ENCODE data around the gene SYT14. TPM values are rescaled to one million over a fixed set of nuclear protein-coding genes. Genes with fewer than 3 reads are reported as not detected.

Gene SYT14
- total and polyA plus RNA-seq, 2 of the 4 experiments (the other 2 are of a cell fraction), result 0.14 to 1.3 TPM

DNA sequence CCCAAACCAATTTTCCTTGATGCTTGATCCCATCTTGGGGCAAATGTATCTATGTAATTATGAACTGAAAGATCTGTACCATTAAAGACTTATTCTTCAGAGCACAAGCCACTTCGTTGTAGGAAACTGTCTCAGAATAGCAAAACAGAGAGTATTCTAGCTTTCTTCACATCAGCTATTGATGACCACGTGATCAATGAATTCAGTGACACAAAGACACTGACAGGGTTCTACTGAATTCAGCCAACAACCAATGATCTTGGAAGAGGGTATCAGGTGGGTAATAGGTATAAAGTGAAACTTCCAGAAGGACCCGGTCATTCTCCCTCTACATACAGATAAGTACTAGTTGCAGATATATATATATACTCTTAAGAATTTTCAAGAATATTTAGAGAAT, 260.8 kb downstream of the SYT14 start:
- H2AFZ ChIP-seq (replicated peaks; ENCODE audit: low read length, poor library complexity), result no peak overlapping the region
- intact Hi-C loops (cut with micrococcal nuclease), result no loop called here
- H3K56ac ChIP-seq (ENCODE audit: extremely low read depth, insufficient read depth, low read length), result no peak overlapping the region
- no peak overlapping the region for H2BK15ac ChIP-seq (ENCODE audit: low read depth, low read length)
- CTCF ChIA-PET, result no interaction called here
- H2AK9ac ChIP-seq (replicated peaks; ENCODE audit: low read depth, low read length, poor library complexity), result no peak overlapping the region
- no peak overlapping the region for H3K4ac ChIP-seq (ENCODE audit: low read depth, low read length)
- H4K20me1 ChIP-seq (ENCODE audit: insufficient read depth, low read length), result no peaks in the 10 kb centered on the region
- no peaks in the 10 kb centered on the region for H3K36me3 ChIP-seq (ENCODE audit: control insufficient read depth, insufficient read depth, low read length)
- POLR2A ChIA-PET (ENCODE audit: unreplicated experiment), result no interaction called here
- no peak overlapping the region for H2AK5ac ChIP-seq (ENCODE audit: low read depth, low read length)
- DNase-seq (no peak), ATAC-seq (ENCODE audit: low read depth) (no peak)
- WGBS, 2 experiments (ENCODE audit: extremely low coverage in 2 of 2, insufficient read length in 1 of 2), result no CpG with 5 or more reads among the region's 3 CpGs
- no TSS peak for BruUV-seq (replicated peaks)
- dilution Hi-C loops (cut with HindIII; ENCODE audit: low sequenced_read_pairs, unreplicated experiment), result no loop called here
- H2BK5ac ChIP-seq (ENCODE audit: low read depth, low read length, poor library complexity, severe bottlenecking), result no peak overlapping the region
- H3K9me1 ChIP-seq (ENCODE audit: insufficient read depth, low read length), result no peaks in the 10 kb centered on the region
- no peak overlapping the region for H3K27ac ChIP-seq (ENCODE audit: insufficient read depth, low read length)
- no peak overlapping the region for H3K9ac ChIP-seq (ENCODE audit: low read depth, low read length)
- no peak overlapping the region for H4K5ac ChIP-seq (ENCODE audit: low read depth, low read length)
- H3K9me3 ChIP-seq (ENCODE audit: control insufficient read depth, insufficient read depth, low read length), result peaks cover 4% of the 10 kb centered on the region
- H3K14ac ChIP-seq (replicated peaks; ENCODE audit: low read depth, low read length), result no peak overlapping the region
- H3K4me3 ChIP-seq (ENCODE audit: insufficient read depth, low read depth, low read length), result no peak overlapping the region
- in situ Hi-C loops (cut with MboI; ENCODE audit: low sequenced_read_pairs), result no loop called here
- H3K79me1 ChIP-seq (ENCODE audit: low read depth in 1 of 2, low read length in 2 of 2), result no peaks in the 10 kb centered on the region
- peaks cover 1% of the 10 kb centered on the region; the same call in 1 of the 2 replicates for H3K27me3 ChIP-seq (ENCODE audit: control insufficient read depth, insufficient read depth, low read length)
- H2BK120ac ChIP-seq (ENCODE audit: low read depth, low read length), result no peak overlapping the region
- H2BK20ac ChIP-seq (ENCODE audit: low read depth, low read length), result no peak overlapping the region
- H3K18ac ChIP-seq (ENCODE audit: low read depth, low read length), result no peak overlapping the region
- H3K4me2 ChIP-seq (ENCODE audit: low read depth, low read length), result no peak overlapping the region
- TF ChIP-seq BHLHE40 (IDR thresholded peaks at IDR 0.05; ENCODE audit: low read depth, low read length), result no peak
- TF ChIP-seq MAFK (IDR thresholded peaks at IDR 0.05; ENCODE audit: low read depth, low read length), result no peak
- TF ChIP-seq, protein P1, sequence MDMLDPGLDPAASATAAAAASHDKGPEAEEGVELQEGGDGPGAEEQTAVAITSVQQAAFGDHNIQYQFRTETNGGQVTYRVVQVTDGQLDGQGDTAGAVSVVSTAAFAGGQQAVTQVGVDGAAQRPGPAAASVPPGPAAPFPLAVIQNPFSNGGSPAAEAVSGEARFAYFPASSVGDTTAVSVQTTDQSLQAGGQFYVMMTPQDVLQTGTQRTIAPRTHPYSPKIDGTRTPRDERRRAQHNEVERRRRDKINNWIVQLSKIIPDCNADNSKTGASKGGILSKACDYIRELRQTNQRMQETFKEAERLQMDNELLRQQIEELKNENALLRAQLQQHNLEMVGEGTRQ (IDR thresholded peaks at IDR 0.05; ENCODE audit: low read depth, low read length), result no peak
- TF ChIP-seq, protein P2, sequence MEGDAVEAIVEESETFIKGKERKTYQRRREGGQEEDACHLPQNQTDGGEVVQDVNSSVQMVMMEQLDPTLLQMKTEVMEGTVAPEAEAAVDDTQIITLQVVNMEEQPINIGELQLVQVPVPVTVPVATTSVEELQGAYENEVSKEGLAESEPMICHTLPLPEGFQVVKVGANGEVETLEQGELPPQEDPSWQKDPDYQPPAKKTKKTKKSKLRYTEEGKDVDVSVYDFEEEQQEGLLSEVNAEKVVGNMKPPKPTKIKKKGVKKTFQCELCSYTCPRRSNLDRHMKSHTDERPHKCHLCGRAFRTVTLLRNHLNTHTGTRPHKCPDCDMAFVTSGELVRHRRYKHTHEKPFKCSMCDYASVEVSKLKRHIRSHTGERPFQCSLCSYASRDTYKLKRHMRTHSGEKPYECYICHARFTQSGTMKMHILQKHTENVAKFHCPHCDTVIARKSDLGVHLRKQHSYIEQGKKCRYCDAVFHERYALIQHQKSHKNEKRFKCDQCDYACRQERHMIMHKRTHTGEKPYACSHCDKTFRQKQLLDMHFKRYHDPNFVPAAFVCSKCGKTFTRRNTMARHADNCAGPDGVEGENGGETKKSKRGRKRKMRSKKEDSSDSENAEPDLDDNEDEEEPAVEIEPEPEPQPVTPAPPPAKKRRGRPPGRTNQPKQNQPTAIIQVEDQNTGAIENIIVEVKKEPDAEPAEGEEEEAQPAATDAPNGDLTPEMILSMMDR (conservative IDR thresholded peaks at IDR 0.05; ENCODE audit: low read depth, low read length), result no peak
- no peak for TF ChIP-seq FOS (IDR thresholded peaks at IDR 0.05; ENCODE audit: low read depth, low read length)
- no peak overlapping the region for H3K23ac ChIP-seq (ENCODE audit: low read depth, low read length)
- no peak overlapping the region for H4K8ac ChIP-seq (ENCODE audit: low read depth in 2 of 2, low read length in 2 of 2)
- no peaks in the 10 kb centered on the region for H3K4me1 ChIP-seq (ENCODE audit: control insufficient read depth, insufficient read depth, low read length)
- H4K91ac ChIP-seq (ENCODE audit: insufficient read depth, low read depth, low read length), result no peak overlapping the region
